ENCODE data around the gene RNF149.

Gene RNF149

GRCh38 chr2:101234169-101234938 lies 74.1 kb downstream of the RNF149 start:
- TF ChIP-seq CTCF (IDR thresholded peaks at IDR 0.05) = no peak
- no peak for TF ChIP-seq ZFX (IDR thresholded peaks at IDR 0.05; ENCODE audit: borderline replicate concordance)
- no peak overlapping the region for H3K27ac ChIP-seq

- H3K27ac ChIP-seq = no peak overlapping the region
- TF ChIP-seq ZFX (IDR thresholded peaks at IDR 0.05; ENCODE audit: borderline replicate concordance) = no peak
These were observed 75.7 kb downstream of the RNF149 start for GRCh38 chr2:101232770-101233169.

- TF ChIP-seq CTCF (IDR thresholded peaks at IDR 0.05) (no peak), ZFX (IDR thresholded peaks at IDR 0.05; ENCODE audit: borderline replicate concordance) (no peak)
These were observed 76.4 kb downstream of the RNF149 start for GRCh38 chr2:101231937-101232730.

GRCh38 chr2:101231240-101231639 lies 77.3 kb downstream of the RNF149 start:
- no peak overlapping the region for H3K27ac ChIP-seq
- TF ChIP-seq ZFX (IDR thresholded peaks at IDR 0.05; ENCODE audit: borderline replicate concordance) (no peak), CTCF (IDR thresholded peaks at IDR 0.05) (no peak)

More at GRCh38 chr2:101231937-101232730, 76.4 kb downstream of the RNF149 start:
- H3K27ac ChIP-seq = no peak overlapping the region

GRCh38 chr2:101230541-101231001 lies 77.9 kb downstream of the RNF149 start:
- TF ChIP-seq ZFX (IDR thresholded peaks at IDR 0.05; ENCODE audit: borderline replicate concordance) (no peak), CTCF (IDR thresholded peaks at IDR 0.05) (no peak)
- no peak overlapping the region for H3K27ac ChIP-seq
